GM21619 (cell line): ENCODE data around the gene AGBL4.
"Not testable (repeated sequence)": the region's sequence is repeated elsewhere in the genome, so short reads cannot be mapped to it uniquely, and the experiment has no call there.

Experiments
- ATAC-seq: cut with Tn5 transposase; IDR thresholded peaks from one replicate; pipeline ENCODE4 v1.9.1; 2021; ENCODE audit not compliant: unreplicated experiment

The AGBL4 gene

GRCh38 chr1:49051647-49052046, 972.1 kb downstream of the AGBL4 start:
- no peak for ATAC-seq

GRCh38 chr1:49050041-49050440, 973.7 kb downstream of the AGBL4 start:
- no peak for ATAC-seq

- no peak for ATAC-seq
These were observed 975.6 kb downstream of the AGBL4 start for GRCh38 chr1:49048188-49048587.

GRCh38 chr1:49046305-49046704, 977.4 kb downstream of the AGBL4 start:
- no peak for ATAC-seq

GRCh38 chr1:49045371-49045770, 978.4 kb downstream of the AGBL4 start:
- ATAC-seq = no peak

- no peak for ATAC-seq
These were observed 987.1 kb downstream of the AGBL4 start for GRCh38 chr1:49036700-49037099.

- no peak for ATAC-seq
These were observed 995.4 kb downstream of the AGBL4 start for GRCh38 chr1:49028396-49028795.

- ATAC-seq = no peak
These were observed 997.4 kb downstream of the AGBL4 start for GRCh38 chr1:49026230-49026811.

GRCh38 chr1:49016030-49016977, 1007.5 kb downstream of the AGBL4 start:
- no peak for ATAC-seq

- no peak for ATAC-seq
These were observed 1010.7 kb downstream of the AGBL4 start for GRCh38 chr1:49013079-49013478.

GRCh38 chr1:49002981-49003380, 1020.8 kb downstream of the AGBL4 start:
- ATAC-seq = not testable (repeated sequence)

GRCh38 chr1:48999321-48999720, 1024.4 kb downstream of the AGBL4 start:
- no peak for ATAC-seq

GRCh38 chr1:48996311-48996710, 1027.4 kb downstream of the AGBL4 start:
- ATAC-seq = no peak

- no peak for ATAC-seq
These were observed 1035.0 kb downstream of the AGBL4 start for GRCh38 chr1:48988633-48989197.

GRCh38 chr1:48979940-48980339, 1043.8 kb downstream of the AGBL4 start:
- no peak for ATAC-seq

- ATAC-seq = no peak
These were observed 1045.3 kb downstream of the AGBL4 start for GRCh38 chr1:48978413-48978812.

- no peak for ATAC-seq
These were observed 1046.5 kb downstream of the AGBL4 start for GRCh38 chr1:48977273-48977672.

- no peak for ATAC-seq
These were observed 1053.8 kb downstream of the AGBL4 start for GRCh38 chr1:48969971-48970370.

GRCh38 chr1:48967318-48967717, 1056.4 kb downstream of the AGBL4 start:
- no peak for ATAC-seq

- ATAC-seq = no peak
These were observed 1057.2 kb downstream of the AGBL4 start for GRCh38 chr1:48966583-48966982.

- no peak for ATAC-seq
These were observed 1063.4 kb downstream of the AGBL4 start for GRCh38 chr1:48960320-48960719.

GRCh38 chr1:48955774-48956173, 1068.0 kb downstream of the AGBL4 start:
- ATAC-seq = no peak
